ENCODE measurements around the gene SEMA7A. TPM values are rescaled to one million over a fixed set of nuclear protein-coding genes. Genes with fewer than 3 reads are reported as not detected.

Gene SEMA7A
- total and polyA plus RNA-seq, 9 of the 15 experiments (the other 6 are each of a cell fraction or from before 2014, with no cell fraction given), result 0.04 to 8.2 (median 5.4) TPM; not detected in 1

DNA sequence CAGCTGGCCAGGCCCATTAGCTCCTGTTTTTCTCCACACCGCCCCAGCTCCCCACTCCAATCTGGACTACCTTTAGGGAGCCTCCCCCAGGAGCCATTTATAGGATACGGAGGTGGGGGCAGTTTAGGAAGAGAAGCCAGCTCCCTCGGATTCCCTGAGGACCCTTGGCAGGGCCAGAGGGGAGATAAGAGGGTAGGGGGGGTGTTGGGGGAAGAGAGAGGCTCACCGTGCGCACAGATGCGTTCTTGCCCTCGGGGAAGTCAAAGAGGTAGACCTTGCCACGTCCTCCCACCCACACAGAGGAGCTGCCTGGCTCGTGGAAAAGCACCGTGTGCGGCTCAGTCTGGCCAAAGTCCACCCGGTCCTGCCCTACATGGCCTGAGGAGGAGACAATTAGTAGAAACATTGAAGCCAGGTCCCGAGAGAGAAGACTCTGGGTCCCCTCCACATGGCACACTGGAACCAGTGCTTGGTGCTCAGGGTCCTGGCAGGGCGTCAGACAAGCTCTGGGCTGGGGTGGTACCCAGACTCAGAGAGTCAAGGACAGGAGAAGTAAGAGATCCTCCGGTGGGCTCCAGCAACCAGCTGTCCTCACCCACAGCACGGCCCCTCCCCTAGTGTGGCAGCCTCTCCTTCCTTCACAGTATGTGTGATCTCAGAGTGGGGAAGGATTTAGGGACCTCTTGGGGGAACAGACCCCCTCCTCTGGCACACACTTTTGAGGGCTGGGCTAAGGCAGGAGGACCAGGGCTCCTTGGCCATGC is 15.0 kb downstream of the SEMA7A start:
- H3K79me2 ChIP-seq (ENCODE audit: control insufficient read depth, insufficient read depth, low read length), result peaks cover 53% of the 10 kb centered on the region
- WGBS (ENCODE audit: insufficient coverage, low coverage, missing lambda C conversion rate), result 75% methylated on average over 14 of the region's 16 CpGs

More for the DNA sequence above, 15.0 kb downstream of the SEMA7A start:
- BruUV-seq (replicated peaks), result no TSS peak
- DNase-seq (ENCODE audit: extremely low read depth in 1 of 4, low spot score in 3 of 4) (no peak), FAIRE-seq (no peak), ATAC-seq (no peak)
- in situ Hi-C loops (cut with MboI) (no loop called here), intact Hi-C loops (cut with micrococcal nuclease) (no loop called here)
- H3K4me2 ChIP-seq (ENCODE audit: insufficient read depth, low read length), result no peak overlapping the region
- ChIA-PET CTCF (ENCODE audit: low intra/inter-chr PET ratio) (no interaction called here), POLR2A (interaction anchor here (0.5 to 1.6 kb wide), 4 partner anchors 10 to 253 kb away, joined by 3 to 4 read pairs (median 4); no protein-coding TSS in a partner anchor)
- no peaks in the 10 kb centered on the region for H3K9me3 ChIP-seq (replicated peaks; ENCODE audit: control insufficient read depth, insufficient read depth, low read depth, low read length)
- H3K27ac ChIP-seq (ENCODE audit: extremely low read depth, low read depth, low read length), result no peak overlapping the region
- H3K27me3 ChIP-seq (ENCODE audit: control insufficient read depth in 2 of 2, insufficient read depth in 2 of 2, low read length in 2 of 2), result no peaks in the 10 kb centered on the region
- TF ChIP-seq ZNF444 (CRISPR knock-in tag; IDR thresholded peaks at IDR 0.05) (no peak), POLR2AphosphoS2 (IDR thresholded peaks at IDR 0.05; ENCODE audit: low read length) (no peak), HIVEP1 (CRISPR knock-in tag; IDR thresholded peaks at IDR 0.05) (no peak), CREB3L1 (IDR thresholded peaks at IDR 0.05; ENCODE audit: borderline replicate concordance, low read depth) (no peak), ZNF668 (CRISPR knock-in tag; IDR thresholded peaks at IDR 0.05) (no peak), RBM17 (IDR thresholded peaks at IDR 0.05; ENCODE audit: borderline replicate concordance, low read depth, low read length) (no peak), HNRNPH1 (optimal IDR thresholded peaks at IDR 0.05; ENCODE audit: low read depth, low read length) (no peak), ZNF347 (CRISPR knock-in tag; IDR thresholded peaks at IDR 0.05; ENCODE audit: low read depth) (no peak), MYBL2 (IDR thresholded peaks at IDR 0.05; ENCODE audit: low read depth) (no peak), MYBL2 (CRISPR knock-in tag; IDR thresholded peaks at IDR 0.05; ENCODE audit: borderline replicate concordance) (no peak), POLR3A (IDR thresholded peaks at IDR 0.05; ENCODE audit: borderline replicate concordance, extremely low read depth, insufficient read depth, insufficient read length) (no peak), ZNF699 (CRISPR knock-in tag; IDR thresholded peaks at IDR 0.05; ENCODE audit: insufficient replicate concordance) (no peak), ZNF785 (CRISPR knock-in tag; IDR thresholded peaks at IDR 0.05) (no peak), RFX7 (CRISPR knock-in tag; IDR thresholded peaks at IDR 0.05) (no peak), SREBF2 (CRISPR knock-in tag; IDR thresholded peaks at IDR 0.05) (no peak), RERE (CRISPR knock-in tag; IDR thresholded peaks at IDR 0.05; ENCODE audit: borderline replicate concordance) (no peak)
- H3K36me3 ChIP-seq (ENCODE audit: control insufficient read depth, insufficient read depth, low read length), result peaks cover 56% of the 10 kb centered on the region; the same call in 2 of the 3 replicates
- no peak overlapping the region for H3K4me3 ChIP-seq
- H3K9ac ChIP-seq (ENCODE audit: insufficient read depth in 1 of 2, low read depth in 2 of 2, low read length in 2 of 2), result peak overlapping the region in 1 of 2 experiments; percentile 82; a peak in 2 of 4 replicates
- peaks cover 30 to 58% of the 10 kb centered on the region in 2 experiments; a peak in 4 of 5 replicates for H3K4me1 ChIP-seq (replicated peaks in 1 of 2; ENCODE audit: control insufficient read depth in 2 of 2, insufficient read depth in 2 of 2, low read length in 2 of 2)
- H3K9me1 ChIP-seq (ENCODE audit: control insufficient read depth, insufficient read depth, low read length), result peaks cover 8% of the 10 kb centered on the region
- no peak overlapping the region for H2AFZ ChIP-seq (ENCODE audit: low read depth, low read length)
- peaks cover 18% of the 10 kb centered on the region for H4K20me1 ChIP-seq (replicated peaks; ENCODE audit: control insufficient read depth, insufficient read depth, low read length)

Data from K562 (cell line).